Measurements from ENCODE around the gene SYT12. TPM values are rescaled to one million over a fixed set of nuclear protein-coding genes. Genes with fewer than 3 reads are reported as not detected.
A peak's percentile ranks its signal among the peaks of the same experiment; 100 is the strongest.
"Not testable (repeated sequence)": the region's sequence is repeated elsewhere in the genome, so short reads cannot be mapped to it uniquely, and the experiment has no call there.

SYT12 gene
- total and polyA plus RNA-seq, 5 experiments from 2014 or later: not detected

DNA sequence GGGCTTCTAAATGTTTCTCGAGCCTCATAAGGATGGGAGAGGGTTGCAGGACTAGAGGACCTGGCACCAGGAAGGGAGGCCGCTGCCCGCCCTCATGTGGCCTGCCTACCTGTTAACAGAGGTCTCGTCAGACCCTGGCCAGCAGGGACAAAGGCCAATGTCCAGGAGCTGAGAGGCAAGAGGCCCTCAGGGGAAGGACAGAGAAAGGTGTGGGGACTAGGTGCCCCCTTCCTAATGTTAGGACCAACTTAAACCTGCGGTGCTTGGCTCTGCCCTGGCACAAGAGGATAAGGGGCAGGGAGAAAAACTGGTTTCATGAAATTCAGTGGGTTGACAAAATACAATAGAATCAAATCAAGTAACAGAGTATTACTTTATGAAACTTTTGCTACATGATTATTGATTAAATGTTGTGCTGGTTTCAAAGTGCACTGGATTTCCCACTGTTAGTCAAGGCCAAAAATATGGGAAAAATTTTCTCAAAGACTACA is 20.0 kb upstream of the SYT12 start:
- DNase-seq (peak in 1 of 10 donors; percentile 23), ATAC-seq (no peak)
- Mint-ChIP-seq H3K4me3 (no peak overlapping the region), H3K4me1 (peaks cover 0 to 8% (median 5%) of the 10 kb centered on the region in 4 donors), H3K27me3 (peaks cover 0 to 2% (median 0%) of the 10 kb centered on the region in 5 donors), H3K9me3 (no peaks in the 10 kb centered on the region), H3K27ac (peak overlapping the region in 1 of 10 donors; percentile 37), H3K36me3 (no peaks in the 10 kb centered on the region)
- POLR2A ChIA-PET: no interaction called here

- not testable (repeated sequence) for H3K27me3 Mint-ChIP-seq, H3K9me3 Mint-ChIP-seq, H3K4me1 Mint-ChIP-seq, H3K4me3 Mint-ChIP-seq, DNase-seq, ATAC-seq, H3K36me3 Mint-ChIP-seq, H3K27ac Mint-ChIP-seq
- POLR2A ChIA-PET: interaction anchor here (0.7 kb wide), 1 partner anchor 14 kb away, joined by 5 read pairs; no protein-coding TSS in a partner anchor
Observed at GRCh38 chr11:67005200-67005599, 17.7 kb upstream of the SYT12 start.

DNA sequence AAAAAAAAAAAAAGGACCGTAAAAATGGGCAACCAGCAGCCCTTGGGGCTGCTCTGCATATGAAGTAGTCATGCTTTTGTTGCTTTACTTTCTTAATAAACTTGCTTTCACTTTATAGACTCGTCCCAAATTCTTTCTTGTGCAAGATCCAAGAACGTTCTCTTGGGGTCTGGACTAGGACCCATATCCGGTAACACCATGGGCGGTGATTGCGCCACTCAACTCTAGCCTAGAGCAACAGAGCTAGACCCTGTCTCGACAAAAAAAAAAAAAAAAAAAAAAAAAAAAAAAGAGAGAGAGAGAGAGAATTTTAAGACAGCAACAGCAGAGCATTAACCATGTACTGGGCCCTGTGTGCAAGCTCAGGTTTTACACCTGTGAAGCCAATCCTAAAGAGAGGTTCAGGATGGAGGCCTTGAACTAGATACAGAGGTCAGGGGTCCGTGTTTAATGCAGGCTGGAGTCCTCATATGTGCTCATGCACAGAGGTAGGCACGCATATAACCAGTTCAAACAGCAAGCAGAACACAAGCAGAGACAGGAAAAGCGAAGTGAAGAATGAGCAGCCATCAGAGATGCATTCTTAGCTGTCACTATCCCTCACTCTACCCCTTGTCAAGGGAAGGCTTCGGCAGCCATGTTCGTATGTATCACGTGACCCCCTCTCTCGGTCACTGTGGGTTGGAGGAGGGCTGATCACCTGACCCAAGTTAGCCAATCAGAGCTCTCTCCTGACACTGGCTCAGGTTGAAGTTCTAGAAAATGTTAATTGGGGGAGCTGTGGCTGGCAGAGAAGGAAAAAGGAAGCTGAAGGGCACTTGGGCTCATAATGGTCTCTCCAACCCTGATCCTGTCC is 16.7 kb upstream of the SYT12 start:
- Mint-ChIP-seq H3K4me3 (no peak overlapping the region), H3K27ac (peak overlapping the region in 4 of 10 donors; percentile 10 to 75 (median 25)), H3K4me1 (peaks cover 0 to 8% (median 7%) of the 10 kb centered on the region in 4 donors), H3K36me3 (no peaks in the 10 kb centered on the region), H3K9me3 (no peaks in the 10 kb centered on the region), H3K27me3 (no peaks in the 10 kb centered on the region)
- POLR2A ChIA-PET: interaction anchor here (0.7 kb wide), 1 partner anchor 12 kb away, joined by 5 read pairs; no protein-coding TSS in a partner anchor
- DNase-seq (no peak), ATAC-seq (peak in 1 of 2 donors; percentile 27)

GRCh38 chr11:67007126-67007525 is 15.8 kb upstream of the SYT12 start:
- ATAC-seq: no peak
- no peaks in the 10 kb centered on the region for H3K36me3 Mint-ChIP-seq
- H3K4me1 Mint-ChIP-seq: peaks cover 0 to 8% (median 7%) of the 10 kb centered on the region in 4 donors

DNA sequence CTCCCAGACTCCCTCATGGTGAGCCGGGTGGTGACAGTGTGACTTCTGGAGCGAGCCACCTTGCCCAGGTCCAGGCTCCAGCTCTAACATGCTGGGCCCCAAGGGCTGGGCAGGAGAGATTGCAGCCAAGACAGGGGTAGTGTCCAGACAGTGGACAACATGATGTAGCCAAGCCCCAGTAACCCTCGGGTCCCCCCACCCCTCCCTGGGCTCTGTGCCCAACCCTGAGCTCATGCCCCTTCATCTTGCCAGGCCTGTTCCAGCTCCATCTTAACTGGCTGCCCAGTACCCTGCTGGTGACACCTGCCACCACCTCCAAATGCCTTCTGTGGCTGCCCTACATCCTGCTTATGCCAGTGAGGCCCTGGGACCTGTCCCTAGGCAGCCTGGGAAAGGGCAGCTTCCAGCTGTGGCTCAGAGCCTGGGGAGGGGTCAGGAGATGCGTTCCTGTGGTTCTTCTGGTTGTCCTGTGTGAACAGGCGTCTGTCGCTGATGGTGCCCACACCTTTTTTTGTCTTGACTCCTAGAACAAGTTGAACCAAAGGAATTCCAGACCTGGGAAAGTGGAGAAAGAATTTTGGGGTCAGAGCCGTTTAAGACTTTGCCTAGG is 12.5 kb upstream of the SYT12 start:
- no peak for ATAC-seq
- no peak overlapping the region for H3K27ac Mint-ChIP-seq
- no peak for DNase-seq
- H3K4me3 Mint-ChIP-seq: no peak overlapping the region
- H3K4me1 Mint-ChIP-seq: peaks cover 0 to 8% (median 7%) of the 10 kb centered on the region in 4 donors
- H3K27me3 Mint-ChIP-seq: peaks cover 2 to 29% (median 8%) of the 10 kb centered on the region in 5 donors
- POLR2A ChIA-PET: no interaction called here
- H3K36me3 Mint-ChIP-seq: no peaks in the 10 kb centered on the region
- no peaks in the 10 kb centered on the region for H3K9me3 Mint-ChIP-seq

More at GRCh38 chr11:67007126-67007525, 15.8 kb upstream of the SYT12 start:
- peaks cover 0 to 1% (median 0%) of the 10 kb centered on the region in 5 donors for H3K27me3 Mint-ChIP-seq
- no peak overlapping the region for H3K4me3 Mint-ChIP-seq
- peak overlapping the region in 1 of 10 donors; percentile 87 for H3K27ac Mint-ChIP-seq
- POLR2A ChIA-PET: no interaction called here
- no peak for DNase-seq
- H3K9me3 Mint-ChIP-seq: no peaks in the 10 kb centered on the region

GRCh38 chr11:67013511-67014045 is 9.4 kb upstream of the SYT12 start:
- ATAC-seq: no peak
- H3K4me1 Mint-ChIP-seq: peaks cover 0 to 5% (median 0%) of the 10 kb centered on the region in 4 donors
- peaks cover 0 to under 1% (median 0%) of the 10 kb centered on the region in 9 donors for H3K9me3 Mint-ChIP-seq
- H3K27me3 Mint-ChIP-seq: peaks cover 4 to 35% (median 17%) of the 10 kb centered on the region in 5 donors
- peak overlapping the region in 1 of 10 donors; percentile 41 for H3K27ac Mint-ChIP-seq
- no peak overlapping the region for H3K4me3 Mint-ChIP-seq
- POLR2A ChIA-PET: no interaction called here
- DNase-seq: no peak
- H3K36me3 Mint-ChIP-seq: peaks cover 0 to 1% (median 0%) of the 10 kb centered on the region in 3 donors

DNA sequence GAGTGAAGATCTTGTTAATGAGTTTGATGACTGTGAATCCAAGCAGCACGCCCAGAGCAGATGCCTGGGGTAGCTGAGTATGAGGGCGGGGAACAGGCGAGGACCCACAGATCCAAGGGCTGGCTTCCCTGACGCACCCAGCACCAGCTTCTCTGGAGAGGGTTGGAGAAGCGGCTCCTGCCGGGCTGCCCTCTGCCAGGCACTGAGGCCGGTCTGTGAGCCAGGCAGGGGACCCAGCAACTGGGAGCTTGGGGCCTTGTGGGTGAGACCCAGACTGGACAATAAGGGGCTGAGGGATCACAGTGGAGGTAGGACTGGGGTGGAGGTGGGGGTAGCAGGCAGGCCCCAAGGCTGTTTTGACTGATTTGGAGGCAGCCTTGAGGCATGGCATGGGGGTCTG is 8.6 kb upstream of the SYT12 start:
- DNase-seq: no peak
- H3K4me3 Mint-ChIP-seq: no peak overlapping the region
- peaks cover 6 to 40% (median 17%) of the 10 kb centered on the region in 5 donors for H3K27me3 Mint-ChIP-seq
- POLR2A ChIA-PET: no interaction called here
- H3K4me1 Mint-ChIP-seq: peaks cover 0 to 5% (median 0%) of the 10 kb centered on the region in 4 donors
- no peak for ATAC-seq
- H3K36me3 Mint-ChIP-seq: peaks cover 0 to 5% (median 2%) of the 10 kb centered on the region in 3 donors
- H3K27ac Mint-ChIP-seq: no peak overlapping the region
- peaks cover 0 to 6% (median 2%) of the 10 kb centered on the region in 9 donors for H3K9me3 Mint-ChIP-seq

GRCh38 chr11:67015048-67015447 is 7.9 kb upstream of the SYT12 start:
- no peak overlapping the region for H3K4me3 Mint-ChIP-seq
- peaks cover 0 to 5% (median 2%) of the 10 kb centered on the region in 3 donors for H3K36me3 Mint-ChIP-seq
- POLR2A ChIA-PET: no interaction called here
- H3K27me3 Mint-ChIP-seq: peaks cover 6 to 44% (median 17%) of the 10 kb centered on the region in 5 donors
- H3K4me1 Mint-ChIP-seq: peaks cover 0 to 2% (median 0%) of the 10 kb centered on the region in 4 donors
- ATAC-seq (no peak), DNase-seq (no peak)
- peaks cover 0 to 6% (median 2%) of the 10 kb centered on the region in 9 donors for H3K9me3 Mint-ChIP-seq
- H3K27ac Mint-ChIP-seq: no peak overlapping the region

DNA sequence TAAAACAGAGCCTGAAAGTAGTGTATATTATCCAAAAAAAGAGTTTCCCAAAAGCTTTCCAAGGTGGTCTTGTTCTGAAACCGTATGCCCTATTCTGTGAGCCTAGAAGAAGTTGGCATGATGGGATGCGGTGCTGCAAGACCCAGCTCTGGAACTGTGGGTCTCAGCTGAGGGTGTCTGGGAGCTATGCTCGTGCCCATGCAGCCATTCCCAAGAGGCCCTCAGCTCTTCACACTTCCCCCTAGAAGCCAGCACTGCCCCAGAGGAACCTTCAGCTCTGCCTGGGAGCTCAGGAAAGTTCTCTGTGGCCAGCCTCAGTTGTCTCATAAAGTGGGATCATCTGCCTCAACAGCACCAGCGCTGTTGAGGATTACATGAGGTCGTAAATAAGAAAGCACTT is 6.4 kb upstream of the SYT12 start:
- H3K4me1 Mint-ChIP-seq: peaks cover 0 to 4% (median under 1%) of the 10 kb centered on the region in 4 donors
- peaks cover 0 to 5% (median 2%) of the 10 kb centered on the region in 3 donors for H3K36me3 Mint-ChIP-seq
- H3K9me3 Mint-ChIP-seq: peaks cover 0 to 6% (median 2%) of the 10 kb centered on the region in 9 donors
- H3K27me3 Mint-ChIP-seq: peaks cover 6 to 57% (median 23%) of the 10 kb centered on the region in 5 donors
- no peak overlapping the region for H3K4me3 Mint-ChIP-seq
- H3K27ac Mint-ChIP-seq: no peak overlapping the region
- DNase-seq (no peak), ATAC-seq (no peak)
- POLR2A ChIA-PET: no interaction called here

GRCh38 chr11:67020949-67021348 is 2.0 kb upstream of the SYT12 start:
- Mint-ChIP-seq H3K9me3 (peaks cover 0 to 6% (median 2%) of the 10 kb centered on the region in 9 donors), H3K27ac (peak overlapping the region in 1 of 10 donors; percentile 25), H3K4me3 (peak overlapping the region in 1 of 10 donors; percentile 8), H3K4me1 (peaks cover 11 to 32% (median 30%) of the 10 kb centered on the region in 4 donors), H3K27me3 (peaks cover 12 to 60% (median 29%) of the 10 kb centered on the region in 5 donors), H3K36me3 (peaks cover 0 to 5% (median 2%) of the 10 kb centered on the region in 3 donors)
- DNase-seq: no peak
- POLR2A ChIA-PET: no interaction called here
- ATAC-seq: no peak

DNA sequence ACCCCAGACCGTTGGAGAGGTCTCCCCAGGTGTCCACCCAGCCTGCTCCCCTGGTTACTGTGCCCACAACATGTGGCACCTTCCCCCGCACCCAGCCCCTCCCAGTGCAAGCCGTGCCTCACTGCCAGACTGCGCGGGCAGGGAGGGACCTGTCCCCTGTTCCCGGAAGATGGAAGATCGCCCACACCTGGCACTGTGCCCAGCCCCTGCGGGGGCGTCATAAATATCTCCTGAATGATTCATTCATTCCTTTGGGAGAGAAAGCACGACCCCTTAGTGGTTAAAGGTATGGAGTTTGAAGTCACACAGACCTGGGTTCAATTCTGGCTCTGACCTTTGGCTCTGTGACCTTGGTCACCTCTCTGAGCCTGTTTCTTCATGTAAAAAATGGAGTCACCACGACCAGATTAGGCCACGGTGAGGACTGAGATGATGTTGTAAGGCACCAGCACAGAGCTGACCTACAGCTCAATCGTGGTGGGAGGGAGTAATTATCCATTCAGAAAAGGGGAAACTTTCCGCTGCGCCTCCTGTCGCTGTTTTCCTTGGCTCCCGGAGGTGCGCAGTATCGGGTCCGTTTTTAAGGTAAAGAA is 497 bp upstream of the SYT12 start:
- peaks cover 0 to 6% (median 2%) of the 10 kb centered on the region in 9 donors for H3K9me3 Mint-ChIP-seq
- H3K27ac Mint-ChIP-seq: no peak overlapping the region
- DNase-seq (no peak), ATAC-seq (no peak)
- H3K4me3 Mint-ChIP-seq: peak overlapping the region; percentile 38 to 83 (median 70)
- peaks cover 0 to 5% (median 2%) of the 10 kb centered on the region in 3 donors for H3K36me3 Mint-ChIP-seq
- peaks cover 10 to 60% (median 29%) of the 10 kb centered on the region in 5 donors for H3K27me3 Mint-ChIP-seq
- POLR2A ChIA-PET: no interaction called here
- peaks cover 11 to 32% (median 30%) of the 10 kb centered on the region in 4 donors for H3K4me1 Mint-ChIP-seq

DNA sequence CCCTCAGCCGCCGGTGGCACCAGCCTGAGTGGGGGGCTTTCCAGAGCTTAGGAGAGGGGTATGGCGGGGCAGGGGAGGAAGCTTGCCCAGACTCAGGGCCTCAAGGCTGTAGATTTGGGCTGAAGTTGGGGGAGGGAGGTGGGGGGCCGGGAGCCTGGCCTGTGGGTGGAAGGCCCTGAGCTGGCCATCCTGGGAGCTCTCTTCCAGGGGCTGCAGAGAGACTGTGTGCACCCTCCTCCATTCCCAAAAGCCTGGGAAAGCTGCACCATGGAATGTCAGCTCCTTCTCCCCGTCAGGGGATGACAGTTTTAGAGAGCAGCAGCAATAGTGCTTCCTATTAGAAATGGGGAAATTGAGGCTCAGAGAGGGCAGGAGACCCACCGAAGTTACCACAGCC is 1.0 kb downstream of the SYT12 start:
- H3K36me3 Mint-ChIP-seq: peaks cover 0 to 1% (median 0%) of the 10 kb centered on the region in 3 donors
- POLR2A ChIA-PET: no interaction called here
- peak overlapping the region in 1 of 10 donors; percentile 67 for H3K27ac Mint-ChIP-seq
- H3K4me3 Mint-ChIP-seq: peak overlapping the region; percentile 63 to 89 (median 84)
- DNase-seq: no peak
- ATAC-seq: no peak
- peaks cover 0 to 2% (median 0%) of the 10 kb centered on the region in 9 donors for H3K9me3 Mint-ChIP-seq
- peaks cover 7 to 55% (median 29%) of the 10 kb centered on the region in 5 donors for H3K27me3 Mint-ChIP-seq
- H3K4me1 Mint-ChIP-seq: peaks cover 11 to 32% (median 30%) of the 10 kb centered on the region in 4 donors

Data from naive thymus-derived CD8-positive, alpha-beta T cell (primary cell).